Esophagus mucosa (tissue), 1 donor: Measurements from ENCODE around the gene CBX8. TPM values are rescaled to one million over a fixed set of nuclear protein-coding genes. Genes with fewer than 3 reads are reported as not detected.

Experiments used
- ATAC-seq: fragments of 200-7000 bp; cut with Tn5 transposase; one replicate; pipeline ENCODE4 v1.9.1; 2020
- total RNA-seq: library from RNA; stranded (reverse); gene quantifications from one replicate; pipeline ENCODE4 v1.2.4, GENCODE V29; 2023
- donor health status: DM: yes; HTN: yes; CAD: no.

The CBX8 gene
- total RNA-seq, 1 donor from 2014 or later: 3.8 TPM

DNA sequence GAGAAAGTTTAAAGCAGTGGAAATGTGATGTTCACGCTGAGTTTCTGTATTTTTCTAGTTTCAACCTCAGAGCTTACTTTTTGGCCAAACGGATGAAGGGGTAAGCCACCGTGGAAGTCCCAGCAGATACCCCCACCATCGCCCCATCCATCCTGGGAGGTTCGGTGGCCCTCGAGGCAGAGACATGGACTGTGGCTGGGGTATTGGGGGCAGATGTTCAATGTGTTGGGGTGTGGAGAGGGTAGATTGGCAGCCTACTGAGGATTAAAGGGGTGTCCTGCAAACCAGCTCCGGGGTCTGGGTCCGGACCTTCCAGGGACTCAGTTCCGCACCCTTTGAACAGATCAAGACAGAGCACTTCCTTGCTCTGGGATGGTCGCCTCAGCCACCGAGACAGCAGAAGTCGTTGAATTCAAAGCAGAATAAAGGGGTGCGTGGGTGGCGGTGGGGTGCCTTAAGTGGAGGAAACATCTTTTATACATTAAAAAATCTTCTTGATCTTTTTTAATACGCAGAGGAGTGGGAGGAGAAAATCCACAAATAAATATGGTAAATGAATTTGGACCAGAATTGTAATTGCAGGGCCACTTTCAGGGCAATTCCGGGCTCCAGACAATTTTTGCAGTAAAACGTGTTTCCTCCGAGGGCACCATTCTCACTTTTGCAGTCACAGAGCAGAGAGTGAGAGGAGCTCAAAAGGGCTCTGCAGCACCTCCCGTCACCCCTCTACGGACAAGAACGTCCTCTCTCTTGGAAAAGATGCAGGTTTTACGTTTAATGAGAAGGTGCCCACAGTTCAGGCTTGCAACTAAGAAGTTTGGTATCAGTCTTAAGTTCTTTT is 8.2 kb upstream of the CBX8 start:
- no peak for ATAC-seq

DNA sequence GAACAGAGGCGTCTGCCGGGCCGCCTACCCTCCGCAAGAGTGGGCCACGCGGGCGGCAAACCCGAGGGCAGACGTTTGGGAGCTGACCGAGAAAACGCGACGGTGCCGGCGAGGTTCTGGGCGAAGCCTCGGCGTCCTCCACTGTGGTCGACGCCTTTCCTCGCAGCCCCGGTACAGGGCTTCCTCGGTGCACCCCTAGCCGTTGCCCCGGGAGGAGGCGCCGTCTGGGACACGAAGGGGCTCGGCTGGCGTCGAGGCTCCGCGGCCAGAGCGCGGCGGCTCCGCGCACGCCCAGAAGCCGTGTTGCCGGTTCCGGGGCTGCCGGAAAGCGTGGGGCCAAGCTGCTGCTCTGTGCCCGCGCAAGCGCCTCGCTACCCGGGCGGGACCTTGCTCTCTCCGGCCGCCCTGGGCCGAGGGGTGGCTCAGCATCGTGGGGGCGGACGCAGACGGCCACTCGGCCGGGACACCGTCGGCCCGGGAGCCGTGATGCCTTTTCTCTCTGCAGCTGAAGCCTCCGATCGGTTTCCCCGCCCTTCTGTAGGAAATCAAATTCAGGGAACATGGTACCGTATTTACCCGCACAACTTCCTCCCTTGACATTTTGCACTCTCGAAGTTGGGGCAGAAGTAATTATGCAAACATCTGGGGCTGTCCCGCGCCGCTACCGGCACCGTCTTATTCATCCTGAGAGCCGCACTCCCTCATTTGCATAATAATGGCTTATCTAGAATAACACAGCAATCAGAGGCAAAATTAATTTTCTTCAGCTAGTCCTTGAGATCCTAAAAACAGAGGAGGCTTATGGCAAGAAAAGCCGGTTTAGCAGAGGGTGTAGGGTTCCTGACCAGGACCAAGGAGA is 7.3 kb upstream of the CBX8 start:
- peak; percentile 30 for ATAC-seq

DNA sequence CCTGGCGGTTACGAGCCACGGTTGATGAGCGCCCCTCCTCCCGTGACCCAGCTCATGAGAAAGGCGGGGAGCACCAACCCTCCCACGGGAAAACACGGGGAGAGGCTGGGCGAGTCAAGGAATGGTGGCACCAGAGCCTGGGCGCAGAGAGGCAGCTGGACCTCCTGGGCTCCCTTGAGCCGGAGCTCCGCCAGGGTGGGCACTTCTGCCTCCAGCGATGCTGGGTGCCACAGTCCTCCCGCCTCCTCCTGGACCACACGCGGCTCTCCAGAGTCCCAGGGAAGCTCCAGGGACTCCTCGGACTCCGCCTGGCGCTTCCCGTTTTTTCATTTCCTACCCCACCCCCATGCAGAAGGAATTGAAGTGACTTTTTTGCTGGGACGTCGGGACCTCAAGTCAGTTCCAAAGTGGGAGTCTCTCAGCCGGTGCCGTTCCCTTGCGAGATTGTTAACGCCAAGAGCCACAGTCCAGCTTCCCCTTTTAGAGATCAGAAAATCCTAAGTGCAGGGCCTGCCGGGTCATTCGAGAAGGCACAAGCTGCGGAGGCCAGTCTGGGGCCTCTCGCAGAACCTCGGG is 6.6 kb upstream of the CBX8 start:
- no peak for ATAC-seq

DNA sequence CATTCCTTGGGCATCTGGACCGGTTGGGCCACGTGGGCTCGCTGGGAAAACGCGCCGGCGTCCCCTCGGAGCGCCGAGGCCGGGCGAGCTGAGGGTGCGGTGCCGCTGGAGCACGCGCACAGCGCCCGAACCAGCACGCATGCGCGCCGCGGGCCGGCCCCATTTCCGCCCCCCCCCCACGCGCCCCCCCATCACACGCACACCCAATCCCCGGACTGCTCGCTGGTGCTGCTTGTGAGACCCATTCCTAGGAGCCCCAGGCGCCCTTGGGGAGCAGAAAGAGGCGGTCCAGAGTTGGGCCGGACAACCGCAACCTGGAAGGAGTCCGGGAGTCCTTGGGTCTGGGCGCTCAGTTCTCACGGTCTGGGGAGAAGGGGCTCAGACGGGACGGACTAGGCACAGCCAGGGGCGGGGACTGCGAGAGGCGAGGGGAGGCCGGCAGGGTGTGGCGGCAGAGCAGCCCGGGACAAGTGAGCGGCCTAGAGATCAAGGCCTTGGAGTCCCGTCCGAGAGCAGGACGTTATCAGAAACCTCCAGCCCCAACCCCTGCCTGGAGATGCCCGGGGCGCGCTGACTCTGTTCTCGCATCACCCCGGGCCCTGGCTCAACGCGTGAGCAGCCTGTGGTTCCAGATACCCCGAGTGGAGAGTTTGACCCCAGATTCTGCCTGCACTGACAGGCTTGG is 6.0 kb upstream of the CBX8 start:
- no peak for ATAC-seq

DNA sequence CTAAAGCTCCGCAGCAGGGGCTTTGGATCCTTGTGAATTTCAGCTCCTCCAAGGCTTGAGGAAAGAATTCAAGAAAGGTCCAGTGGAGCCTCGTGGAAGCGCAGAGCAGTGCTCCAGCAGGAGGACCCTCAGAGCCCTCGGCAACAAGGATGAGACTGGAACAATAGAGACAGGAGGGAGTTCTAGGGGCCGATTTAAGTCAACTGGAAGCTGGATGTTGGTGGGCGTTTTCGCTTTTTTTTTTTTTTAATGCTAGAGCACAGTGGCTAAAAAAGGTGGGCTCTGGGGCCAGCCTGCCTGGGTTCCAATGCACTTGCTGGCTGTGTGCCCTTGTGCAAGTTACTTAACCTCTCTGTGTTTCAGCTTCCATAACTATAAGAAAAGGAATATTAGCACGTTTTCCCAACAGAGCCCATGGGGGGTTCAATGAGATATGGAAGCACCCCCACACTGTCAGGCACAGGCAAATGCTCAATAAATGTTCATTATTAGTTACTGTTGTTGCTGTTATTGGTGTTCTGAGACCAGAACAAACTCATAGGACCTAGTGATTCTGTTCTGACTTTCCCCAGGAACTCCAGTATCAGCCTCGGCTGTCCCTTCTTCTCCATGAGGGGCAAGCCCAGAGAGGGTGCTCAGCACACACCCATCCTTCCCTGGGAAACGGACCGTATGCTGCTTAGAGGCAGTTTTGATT is 5.3 kb upstream of the CBX8 start:
- no peak for ATAC-seq

DNA sequence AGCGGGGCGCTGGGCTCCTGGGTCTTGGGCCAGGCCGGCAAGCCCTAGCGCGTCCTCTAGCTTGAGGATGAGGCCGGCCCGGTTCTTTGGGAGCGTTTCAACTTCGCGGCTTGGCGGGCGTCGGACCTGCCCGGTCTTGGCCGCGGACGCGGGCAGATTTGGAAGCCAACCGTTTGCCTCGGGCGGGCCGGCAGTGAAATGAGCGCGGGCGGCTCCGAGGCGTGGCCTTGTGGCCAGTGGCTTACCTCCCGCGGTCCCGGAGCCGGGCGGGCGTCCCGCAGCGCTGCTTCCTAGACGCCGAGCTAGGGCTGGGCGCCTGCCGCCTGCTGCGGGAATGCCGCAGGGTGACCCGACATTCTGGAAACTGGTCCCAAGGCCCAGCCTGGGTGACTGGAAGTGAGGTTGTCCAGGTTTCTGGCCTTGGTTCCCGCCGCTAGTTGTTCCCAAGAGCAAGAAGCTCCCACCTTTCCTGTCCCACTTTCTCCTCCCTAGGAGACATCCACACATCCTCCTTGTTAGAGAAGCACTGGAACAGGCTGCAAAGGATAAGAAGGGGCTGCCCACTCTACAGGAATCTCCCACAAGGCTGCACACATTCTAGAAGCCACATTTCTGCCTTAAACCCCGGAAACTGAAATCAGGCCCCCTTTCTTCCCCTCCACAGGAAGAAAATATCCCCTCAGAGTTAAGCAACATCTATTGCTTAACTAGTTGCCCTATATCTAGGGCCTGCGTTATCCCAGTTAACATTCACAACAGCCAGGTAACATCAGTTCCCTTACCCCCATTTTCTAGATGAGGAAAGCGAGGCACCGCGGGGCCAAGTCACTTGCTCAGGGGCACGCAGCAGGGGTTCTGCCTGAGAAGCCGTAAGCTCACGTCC is 4.5 kb upstream of the CBX8 start:
- ATAC-seq: no peak

DNA sequence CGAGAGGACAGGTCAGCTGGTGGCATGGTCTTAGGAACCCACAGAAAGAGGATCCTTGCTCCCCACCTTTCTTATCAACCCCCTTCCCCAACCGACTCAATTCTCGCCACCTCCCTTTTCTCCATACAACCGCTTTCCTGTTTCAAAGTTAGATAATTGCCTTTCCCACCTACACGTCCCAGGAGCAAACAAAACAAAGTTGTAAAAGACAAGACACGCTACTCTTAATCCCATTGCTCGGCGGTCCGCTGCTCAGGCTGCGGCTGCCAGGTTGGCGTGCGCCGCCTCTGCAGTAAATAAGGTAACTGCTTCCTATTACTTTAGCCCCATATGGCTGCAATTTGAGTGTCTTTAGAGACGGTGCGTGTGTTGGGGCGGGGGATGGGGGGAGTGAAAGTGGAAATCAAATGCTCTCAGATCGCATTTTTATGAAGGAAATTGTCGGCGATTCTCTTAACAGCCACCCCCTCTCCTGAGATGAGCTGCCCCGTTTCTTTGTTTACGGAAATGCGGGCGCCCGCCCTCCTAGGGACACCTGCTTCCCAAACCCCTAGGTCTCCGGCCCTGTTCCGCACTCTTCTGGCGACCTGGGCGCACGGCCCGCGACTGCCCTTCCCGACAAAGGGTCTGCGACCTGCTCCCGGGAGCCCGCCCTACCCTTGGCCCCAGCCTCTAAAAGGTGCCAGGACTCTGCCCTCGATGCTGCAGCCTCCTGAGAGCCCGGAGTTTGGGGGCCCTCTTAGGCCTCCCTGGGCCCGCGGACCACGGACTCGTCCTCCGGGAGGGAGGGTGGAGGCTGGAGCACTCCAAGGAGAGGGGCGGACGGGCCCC is 3.7 kb upstream of the CBX8 start:
- no peak for ATAC-seq

DNA sequence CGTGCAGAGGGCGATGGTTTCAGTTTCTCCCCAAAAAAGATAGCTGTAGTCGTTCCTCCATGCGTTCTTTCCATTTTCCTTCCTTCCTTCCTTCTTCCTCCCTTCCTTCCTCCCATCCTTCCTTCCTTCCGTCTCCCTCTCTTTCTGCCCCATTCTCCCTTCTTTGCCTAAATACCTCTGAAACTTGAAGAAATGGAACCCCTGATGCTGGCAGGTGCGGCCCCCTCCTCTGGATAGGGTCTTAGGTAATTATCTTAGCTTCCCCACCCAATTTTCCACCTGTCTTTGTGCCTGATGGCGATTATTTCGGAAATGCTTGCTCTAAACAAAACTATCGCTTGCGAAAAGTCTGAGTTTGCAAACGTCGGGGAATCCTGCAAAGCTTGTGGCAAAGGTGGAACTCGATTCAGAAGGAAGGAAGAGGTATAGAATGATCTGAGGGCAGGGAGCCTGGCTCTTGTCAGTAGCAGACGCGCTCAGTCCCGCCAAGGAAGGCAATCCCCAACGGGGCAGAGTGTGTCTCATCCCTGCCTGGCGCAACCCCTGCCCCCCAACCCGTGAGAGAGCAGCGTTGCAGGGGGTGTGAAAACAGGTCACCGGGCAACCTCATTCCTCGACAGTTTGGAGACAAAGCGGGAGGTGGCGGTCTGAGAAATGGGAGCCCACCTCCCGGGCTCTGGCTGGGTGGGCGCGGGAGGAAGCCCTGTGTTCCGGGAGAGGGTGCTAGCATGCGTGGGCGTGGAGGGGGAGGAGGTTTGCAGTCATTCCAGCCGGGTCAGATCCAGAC is 2.9 kb upstream of the CBX8 start:
- no peak for ATAC-seq

DNA sequence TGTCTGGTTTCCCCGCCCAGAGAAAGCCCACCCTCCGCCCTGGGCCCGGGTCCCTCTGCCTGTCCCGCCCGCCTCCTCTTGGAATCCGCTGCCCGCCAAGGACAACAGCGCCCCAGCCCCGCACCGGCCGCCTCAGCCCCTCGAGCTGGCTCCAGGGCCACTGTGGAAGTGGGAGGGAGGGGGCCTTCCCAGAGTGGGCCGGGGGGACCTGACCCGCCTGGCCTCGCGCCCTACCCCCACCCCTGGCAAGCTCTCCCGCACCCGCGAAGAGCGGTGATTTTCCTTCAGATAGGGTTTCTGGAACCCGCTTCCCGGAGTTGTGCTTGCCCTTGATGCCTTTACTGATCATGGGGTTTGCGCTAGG is 2.3 kb upstream of the CBX8 start:
- ATAC-seq: no peak

DNA sequence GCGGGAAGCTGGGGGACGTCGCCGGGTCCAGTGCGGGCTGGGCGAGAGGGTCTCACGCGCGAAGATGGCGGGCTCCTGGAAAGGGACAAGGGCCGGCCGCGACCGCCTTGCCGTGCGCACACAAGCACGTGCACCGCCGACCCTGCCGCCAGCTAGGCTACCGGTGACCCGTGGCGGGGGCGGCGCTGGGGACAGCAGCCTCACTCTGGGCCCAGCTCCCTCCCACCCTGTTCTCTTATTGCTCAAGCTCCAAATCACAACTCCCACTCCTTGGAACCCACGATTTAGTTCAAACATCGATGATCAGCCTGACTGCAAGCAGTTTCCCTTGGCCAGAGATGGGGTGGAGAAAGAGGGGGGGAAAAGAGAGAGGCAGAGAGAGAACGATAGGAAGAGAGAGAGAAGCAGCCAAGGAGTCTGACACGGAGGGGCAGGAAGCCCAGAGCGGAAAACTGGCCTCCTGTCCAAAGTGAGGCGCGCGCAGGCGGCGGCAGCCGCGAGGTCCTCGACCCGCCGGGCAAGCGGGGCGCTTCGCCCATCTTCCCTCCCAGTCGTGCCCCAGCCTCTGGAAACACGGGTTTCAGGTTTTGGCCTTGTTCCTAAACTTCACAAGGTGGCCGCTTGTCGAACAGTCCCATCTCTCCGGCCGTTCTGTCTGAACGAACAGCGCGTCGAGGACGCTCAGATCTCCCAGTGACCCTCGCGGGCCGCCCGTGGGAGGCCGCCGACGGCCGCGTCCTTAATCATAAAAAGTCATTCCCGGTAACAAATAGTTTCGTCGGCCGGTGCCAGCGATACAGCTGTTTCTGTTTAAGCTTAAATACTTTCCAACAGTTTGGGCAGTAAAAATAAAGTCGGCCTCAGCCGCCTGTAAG is 1.7 kb upstream of the CBX8 start:
- no peak for ATAC-seq

DNA sequence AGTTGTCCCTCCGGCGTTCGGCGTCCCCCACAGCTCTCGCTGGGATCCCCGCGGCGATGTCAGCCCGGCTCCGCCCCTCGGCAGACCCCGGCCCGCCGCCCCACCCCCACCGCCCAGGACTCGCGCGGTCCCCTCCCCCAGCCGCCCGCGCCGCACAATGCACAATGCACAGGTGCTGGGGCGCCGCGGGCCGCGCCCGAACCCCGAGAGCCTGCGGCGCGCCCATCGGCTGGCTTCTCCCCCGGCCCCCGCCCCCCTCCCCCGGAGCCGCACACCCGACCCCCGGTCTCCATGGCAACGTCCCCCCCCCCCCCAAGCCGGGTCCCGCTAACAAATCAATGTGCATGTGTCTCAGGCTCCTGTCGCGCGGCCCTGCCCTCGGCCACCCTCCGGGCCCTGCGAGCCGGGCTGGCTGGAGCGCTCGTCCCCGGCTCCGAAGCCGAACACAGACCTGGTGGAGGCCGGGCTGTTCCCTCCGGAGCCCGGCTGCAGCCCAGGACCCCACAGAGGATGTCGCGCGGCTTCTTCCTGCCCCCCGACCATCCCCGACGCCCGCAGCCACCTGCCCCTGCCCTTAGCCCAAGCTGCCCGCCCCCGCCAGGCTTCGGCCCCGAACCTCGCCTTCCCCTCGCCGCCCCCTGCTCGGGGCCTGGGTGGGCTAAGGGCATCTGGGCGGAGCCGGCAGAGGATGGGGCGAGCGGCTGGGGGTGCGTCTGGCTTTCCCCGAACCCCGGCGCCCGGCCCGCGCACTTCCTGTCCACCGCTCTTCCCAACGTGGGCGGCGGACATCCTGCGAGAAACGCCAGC is 818 bp upstream of the CBX8 start:
- ATAC-seq: peak; percentile 30

DNA sequence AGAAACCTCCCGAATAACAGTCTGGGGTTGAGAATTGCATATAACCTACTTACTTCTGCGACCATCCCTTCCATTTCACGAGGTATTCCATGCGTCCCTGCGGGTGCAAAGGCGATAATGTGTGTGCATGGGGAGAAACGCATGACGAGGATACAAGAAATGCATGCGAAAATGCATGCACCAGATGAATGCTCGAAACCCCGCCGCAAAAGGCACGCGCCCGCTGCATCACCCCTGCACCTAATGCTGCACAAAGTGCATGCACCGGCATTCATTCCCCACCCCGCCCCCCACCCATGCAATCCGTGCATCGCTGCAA is 474 bp downstream of the CBX8 start:
- no peak for ATAC-seq

DNA sequence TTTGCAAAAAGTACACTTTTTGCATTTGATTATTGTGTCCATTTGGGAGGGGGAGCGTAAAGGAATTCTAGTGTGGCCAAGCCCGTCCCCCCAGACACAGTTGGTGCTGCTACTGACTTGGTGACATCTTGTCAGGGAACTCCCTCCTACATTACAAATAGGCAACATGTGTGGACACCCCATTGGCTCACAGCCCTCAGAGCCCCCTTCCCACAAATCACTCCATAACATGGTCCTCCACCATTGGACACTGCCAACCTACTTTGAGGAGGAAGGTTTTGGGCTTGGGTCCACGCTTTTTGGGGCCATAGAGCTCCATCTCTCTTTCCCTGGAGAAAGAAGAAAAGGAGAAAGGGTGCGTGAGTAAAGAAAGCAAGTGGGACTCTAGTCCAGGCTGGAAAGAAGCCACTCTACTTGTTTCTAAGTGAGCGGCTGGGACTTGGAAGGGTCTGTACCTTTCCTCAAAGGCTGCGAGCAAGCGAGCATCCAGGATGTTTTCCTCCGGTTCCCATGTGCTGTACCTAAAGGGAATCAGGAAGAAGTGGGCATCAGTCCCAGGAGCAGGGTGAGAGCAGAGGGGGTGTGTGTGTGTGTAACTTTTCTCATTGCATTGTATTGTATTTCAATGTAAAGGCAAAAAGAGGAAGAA is 958 bp downstream of the CBX8 start:
- no peak for ATAC-seq

DNA sequence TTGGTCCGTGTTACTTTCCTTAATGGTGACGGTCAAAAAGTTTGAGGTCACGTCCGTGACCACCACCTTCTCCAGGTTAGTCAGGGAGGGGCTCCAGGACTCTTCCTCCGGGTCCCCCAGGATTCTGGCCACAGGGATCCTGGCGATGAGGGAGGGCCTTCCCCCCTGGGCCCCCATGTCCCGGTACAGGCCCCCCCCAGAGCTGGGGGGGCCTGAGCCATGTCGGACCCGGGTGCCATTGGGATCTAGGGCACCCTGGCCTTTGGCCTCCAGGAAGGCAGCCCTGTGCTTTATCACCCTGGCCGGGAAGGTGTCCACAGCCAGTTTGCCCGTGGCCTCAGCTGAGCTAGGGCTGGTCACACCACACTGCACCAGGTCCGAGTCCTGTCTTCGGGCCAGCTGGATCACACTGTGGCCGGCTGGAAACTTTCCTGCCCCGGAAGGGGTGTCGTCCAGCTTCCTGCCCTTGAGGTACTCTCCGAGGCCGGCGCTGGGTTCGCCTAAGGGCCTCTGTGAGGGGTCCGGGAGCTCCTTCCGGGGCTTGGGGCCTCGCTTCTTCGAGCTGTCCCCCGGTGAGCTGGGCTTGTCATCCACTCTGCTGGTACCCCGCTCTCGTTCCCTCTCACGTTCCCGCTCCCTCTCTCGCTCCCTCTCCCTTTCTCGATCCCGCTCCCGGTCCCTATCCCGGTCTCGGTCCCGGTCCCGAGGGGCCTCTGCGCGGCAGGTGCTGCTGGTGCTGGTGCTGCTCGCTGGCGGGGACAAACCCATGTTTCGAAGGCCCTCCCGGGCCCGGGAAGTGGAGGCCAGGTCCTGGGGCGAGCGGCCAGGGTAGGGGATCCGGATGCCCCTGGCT is 2.0 kb downstream of the CBX8 start:
- no peak for ATAC-seq

DNA sequence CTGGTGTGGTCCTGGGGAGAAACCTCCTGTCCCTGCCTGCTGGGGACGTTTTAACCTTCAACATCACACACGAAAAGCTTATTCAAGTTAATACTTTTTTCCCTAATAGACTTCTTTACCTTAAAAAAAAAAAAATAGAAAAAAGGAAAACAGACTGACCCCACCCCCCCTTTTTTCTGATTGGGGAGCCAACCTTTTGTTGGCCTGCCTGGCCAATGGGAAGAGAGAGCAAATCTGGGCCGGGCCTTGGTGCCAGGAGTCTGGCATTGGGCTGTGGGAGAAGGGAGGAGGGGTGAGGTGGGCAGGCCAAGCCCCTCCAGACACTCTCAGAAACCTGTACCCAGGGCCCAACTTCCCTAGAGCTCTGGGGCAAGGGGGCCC is 3.0 kb downstream of the CBX8 start:
- no peak for ATAC-seq
